Esophagus (tissue), 2 donors: ENCODE results near the gene STAC2. TPM values are rescaled to one million over a fixed set of nuclear protein-coding genes. Genes with fewer than 3 reads are reported as not detected.

ENCODE experiments used
- polyA plus RNA-seq, 2 donors: library from polyadenylated mRNA; stranded (reverse); fragments of 200-250 nt; gene quantifications; one replicate each; pipeline ENCODE4 v1.2.3, GENCODE V29; 2013
- donor health status: healthy with polysubstance abuse.
- donor health status: Bipolar disorder and iron deficiency.

The STAC2 gene
- polyA plus RNA-seq, 2 donors = 0.06 to 0.07 TPM

Other genes starting within 250 kb of the STAC2 start
- 1 to 10 TPM; 4.7 to 6.0 TPM for gene PLXDC1, start 74.3 kb downstream of the STAC2 start, polyA plus RNA-seq
- not detected for gene ARL5C, start 59.8 kb downstream of the STAC2 start, polyA plus RNA-seq
- 1 to 10 TPM; 1.6 to 2.6 TPM for gene CACNB1, start 28.3 kb downstream of the STAC2 start, polyA plus RNA-seq
- gene RPL19, start 25.7 kb downstream of the STAC2 start, polyA plus RNA-seq = 1,000 to 10,000 TPM; 2,441 to 3,049 TPM
- 1 to 10 TPM; 2.3 to 3.8 TPM for gene FBXL20, start 175.7 kb upstream of the STAC2 start, polyA plus RNA-seq
- 1 to 10 TPM; 5.0 to 6.8 TPM for gene MED1, start 225.3 kb upstream of the STAC2 start, polyA plus RNA-seq
- 10 to 100 TPM in 1 of 2 donors, 1 to 10 TPM in 1; 9.4 to 12.9 TPM for gene CDK12, start 235.5 kb upstream of the STAC2 start, polyA plus RNA-seq